ENCODE data around the gene UCK2. TPM values are rescaled to one million over a fixed set of nuclear protein-coding genes. Genes with fewer than 3 reads are reported as not detected.

Gene UCK2
- total and polyA plus RNA-seq, 7 donors = 8.3 to 33.0 (median 29.3) TPM

GRCh38 chr1:165947797-165948455 lies 120.5 kb downstream of the UCK2 start:
- Histone ChIP-seq H3K9me3 (no peaks in the 10 kb centered on the region), H3K4me3 (no peak overlapping the region), H3K27me3 (no peaks in the 10 kb centered on the region), H3K4me1 (no peaks in the 10 kb centered on the region), H3K36me3 (no peaks in the 10 kb centered on the region), H3K27ac (no peak overlapping the region)
- no peak for TF ChIP-seq CTCF (IDR thresholded peaks at IDR 0.05)
- no peak for TF ChIP-seq POLR2A (IDR thresholded peaks at IDR 0.05)
- no peak for TF ChIP-seq EP300 (IDR thresholded peaks at IDR 0.05)
- TF ChIP-seq POLR2AphosphoS5 (IDR thresholded peaks at IDR 0.05) = no peak
- WGBS, 2 donors = 82 to 89% methylated on average over 6 of the region's 6 CpGs
- DNase-seq = no peak
- intact Hi-C loops (cut with DNase I) = no loop called here

- intact Hi-C loops (cut with DNase I) = no loop called here
These were observed 122.1 kb downstream of the UCK2 start for GRCh38 chr1:165949335-165950130.

GRCh38 chr1:165954940-165955339 lies 127.5 kb downstream of the UCK2 start:
- Histone ChIP-seq H3K9me3 (no peaks in the 10 kb centered on the region), H3K4me3 (no peak overlapping the region), H3K36me3 (no peaks in the 10 kb centered on the region), H3K4me1 (no peaks in the 10 kb centered on the region), H3K27me3 (no peaks in the 10 kb centered on the region), H3K27ac (no peak overlapping the region)
- no peak for DNase-seq
- TF ChIP-seq EP300 (IDR thresholded peaks at IDR 0.05) (no peak), POLR2A (IDR thresholded peaks at IDR 0.05) (no peak), POLR2AphosphoS5 (IDR thresholded peaks at IDR 0.05) (no peak), CTCF (IDR thresholded peaks at IDR 0.05) (no peak)
- intact Hi-C loops (cut with DNase I) = no loop called here
- WGBS, 2 donors = 50 to 51% methylated on average over 2 of the region's 2 CpGs

More at GRCh38 chr1:165949335-165950130, 122.1 kb downstream of the UCK2 start:
- H3K4me3 ChIP-seq = no peak overlapping the region
- no peaks in the 10 kb centered on the region for H3K9me3 ChIP-seq
- H3K27ac ChIP-seq = no peak overlapping the region
- WGBS, 2 donors = 62% methylated on average over 6 of the region's 6 CpGs
- no peaks in the 10 kb centered on the region for H3K4me1 ChIP-seq
- no peaks in the 10 kb centered on the region for H3K27me3 ChIP-seq
- TF ChIP-seq CTCF (IDR thresholded peaks at IDR 0.05) (no peak), POLR2A (IDR thresholded peaks at IDR 0.05) (no peak), POLR2AphosphoS5 (IDR thresholded peaks at IDR 0.05) (no peak), EP300 (IDR thresholded peaks at IDR 0.05) (no peak)
- no peak for DNase-seq
- no peaks in the 10 kb centered on the region for H3K36me3 ChIP-seq

- no peaks in the 10 kb centered on the region for H3K36me3 ChIP-seq
- H3K27me3 ChIP-seq = no peaks in the 10 kb centered on the region
- H3K9me3 ChIP-seq = peaks cover 0 to 2% (median 0%) of the 10 kb centered on the region in 4 donors
- TF ChIP-seq POLR2AphosphoS5 (IDR thresholded peaks at IDR 0.05) (no peak), EP300 (IDR thresholded peaks at IDR 0.05) (no peak), CTCF (IDR thresholded peaks at IDR 0.05) (no peak), POLR2A (IDR thresholded peaks at IDR 0.05) (no peak)
- H3K4me3 ChIP-seq = no peak overlapping the region
- H3K4me1 ChIP-seq = no peaks in the 10 kb centered on the region
- intact Hi-C loops (cut with DNase I) = no loop called here
- no peak for DNase-seq
- H3K27ac ChIP-seq = no peak overlapping the region
These were observed 130.9 kb downstream of the UCK2 start for GRCh38 chr1:165958306-165958705.

Data from sigmoid colon (tissue), 7 donors.